GM12801 (cell line): Measurements from ENCODE around the gene CEACAM4.

Source experiments
- TF ChIP-seq, protein P1 (sequence below): IDR thresholded peaks from one replicate; pipeline ENCODE4 v1.5.1; 2011; ENCODE audit warnings: control low read depth; ENCODE audit not compliant: insufficient read length; ENCODE audit errors: extremely low read depth

CEACAM4 gene

DNA sequence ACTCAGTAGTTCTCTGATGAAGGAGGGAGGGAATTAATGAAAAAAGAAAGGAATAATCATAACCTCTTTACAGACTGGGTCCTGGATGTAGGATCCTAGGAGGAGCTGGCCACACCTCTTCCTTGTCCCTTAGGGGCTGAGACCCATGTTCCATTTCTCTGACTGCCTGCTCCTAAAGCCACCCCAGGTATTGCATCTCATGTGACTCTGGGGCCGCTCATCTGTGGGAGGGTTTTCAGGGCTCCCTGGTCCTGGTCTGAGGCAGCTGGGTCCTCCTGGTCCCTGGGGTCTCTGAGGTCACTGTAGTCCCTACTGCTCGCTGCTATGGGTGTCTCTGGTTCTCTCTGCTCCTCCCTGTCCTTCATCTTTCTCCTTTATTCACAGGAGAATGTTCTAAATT is 48.0 kb downstream of the CEACAM4 start:
- TF ChIP-seq, protein P1, sequence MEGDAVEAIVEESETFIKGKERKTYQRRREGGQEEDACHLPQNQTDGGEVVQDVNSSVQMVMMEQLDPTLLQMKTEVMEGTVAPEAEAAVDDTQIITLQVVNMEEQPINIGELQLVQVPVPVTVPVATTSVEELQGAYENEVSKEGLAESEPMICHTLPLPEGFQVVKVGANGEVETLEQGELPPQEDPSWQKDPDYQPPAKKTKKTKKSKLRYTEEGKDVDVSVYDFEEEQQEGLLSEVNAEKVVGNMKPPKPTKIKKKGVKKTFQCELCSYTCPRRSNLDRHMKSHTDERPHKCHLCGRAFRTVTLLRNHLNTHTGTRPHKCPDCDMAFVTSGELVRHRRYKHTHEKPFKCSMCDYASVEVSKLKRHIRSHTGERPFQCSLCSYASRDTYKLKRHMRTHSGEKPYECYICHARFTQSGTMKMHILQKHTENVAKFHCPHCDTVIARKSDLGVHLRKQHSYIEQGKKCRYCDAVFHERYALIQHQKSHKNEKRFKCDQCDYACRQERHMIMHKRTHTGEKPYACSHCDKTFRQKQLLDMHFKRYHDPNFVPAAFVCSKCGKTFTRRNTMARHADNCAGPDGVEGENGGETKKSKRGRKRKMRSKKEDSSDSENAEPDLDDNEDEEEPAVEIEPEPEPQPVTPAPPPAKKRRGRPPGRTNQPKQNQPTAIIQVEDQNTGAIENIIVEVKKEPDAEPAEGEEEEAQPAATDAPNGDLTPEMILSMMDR = no peak

DNA sequence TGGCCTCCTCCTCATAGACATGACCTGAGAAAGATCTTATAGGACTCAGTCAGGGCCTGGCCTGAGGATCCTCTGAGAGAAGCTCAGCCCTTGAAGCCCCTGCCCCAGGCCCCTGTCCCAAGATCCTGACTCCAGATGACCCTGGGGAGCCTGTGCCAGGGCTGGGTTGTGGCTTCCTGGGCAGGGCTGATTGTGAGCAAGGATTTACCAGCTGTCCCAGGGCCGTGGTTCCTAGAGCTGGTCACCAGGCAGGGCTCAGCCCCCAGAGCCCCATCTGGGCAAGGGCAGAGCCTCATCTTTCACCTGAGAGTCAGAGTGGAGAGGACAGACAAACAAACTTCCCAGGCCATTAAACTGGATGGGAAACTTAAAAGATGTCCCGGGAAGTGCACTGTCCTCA is 49.0 kb downstream of the CEACAM4 start:
- TF ChIP-seq, protein P1 = no peak

DNA sequence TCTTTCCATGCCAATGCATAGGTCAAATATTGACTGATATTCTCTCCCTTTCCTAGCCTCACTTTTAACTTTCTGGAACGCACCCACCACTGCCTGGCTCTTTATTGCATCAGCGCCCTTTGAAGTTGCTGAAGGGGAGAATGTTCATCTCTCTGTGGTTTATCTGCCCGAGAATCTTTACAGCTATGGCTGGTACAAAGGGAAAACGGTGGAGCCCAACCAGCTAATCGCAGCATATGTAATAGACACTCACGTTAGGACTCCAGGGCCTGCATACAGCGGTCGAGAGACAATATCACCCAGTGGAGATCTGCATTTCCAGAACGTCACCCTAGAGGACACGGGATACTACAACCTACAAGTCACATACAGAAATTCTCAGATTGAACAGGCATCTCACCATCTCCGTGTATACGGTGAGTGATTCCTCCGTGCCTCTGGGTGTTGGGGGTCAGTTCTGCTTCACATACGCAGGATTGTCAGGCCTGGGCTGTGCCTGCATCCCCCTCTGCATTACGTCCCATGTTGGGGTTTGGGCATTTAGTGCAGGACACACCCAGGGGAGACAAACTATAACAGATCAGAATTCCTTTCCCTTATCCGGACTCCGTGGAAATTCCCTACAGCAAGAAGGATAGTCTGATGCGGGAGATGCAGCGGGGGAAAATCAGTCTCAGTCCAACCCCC is 49.6 kb downstream of the CEACAM4 start:
- TF ChIP-seq, protein P1 = no peak

DNA sequence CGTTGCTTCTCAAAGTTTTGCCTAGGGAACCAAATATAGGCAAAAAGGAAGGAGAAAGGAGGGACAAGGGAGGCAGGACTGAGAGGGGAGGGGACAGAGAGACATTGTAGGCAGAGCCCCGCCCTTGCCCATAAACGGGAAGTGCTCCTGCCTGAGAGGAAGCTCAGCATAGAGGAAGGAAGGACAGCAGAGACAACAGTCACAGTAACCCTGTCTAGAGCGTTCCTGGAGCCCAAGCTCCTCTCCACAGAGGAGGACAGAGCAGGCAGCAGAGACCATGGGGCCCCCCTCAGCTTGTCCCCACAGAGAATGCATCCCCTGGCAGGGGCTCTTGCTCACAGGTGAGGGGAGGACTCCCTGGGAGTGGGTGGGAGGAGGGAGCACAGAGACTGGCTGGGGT is 50.9 kb downstream of the CEACAM4 start, which contains the start of gene CEACAM21:
CEACAM21 (plus strand) TSS at position 169 of the 400 bp plus-strand sequence; CDS start at position 278, 109 bp downstream.
- TF ChIP-seq, protein P1 = no peak

DNA sequence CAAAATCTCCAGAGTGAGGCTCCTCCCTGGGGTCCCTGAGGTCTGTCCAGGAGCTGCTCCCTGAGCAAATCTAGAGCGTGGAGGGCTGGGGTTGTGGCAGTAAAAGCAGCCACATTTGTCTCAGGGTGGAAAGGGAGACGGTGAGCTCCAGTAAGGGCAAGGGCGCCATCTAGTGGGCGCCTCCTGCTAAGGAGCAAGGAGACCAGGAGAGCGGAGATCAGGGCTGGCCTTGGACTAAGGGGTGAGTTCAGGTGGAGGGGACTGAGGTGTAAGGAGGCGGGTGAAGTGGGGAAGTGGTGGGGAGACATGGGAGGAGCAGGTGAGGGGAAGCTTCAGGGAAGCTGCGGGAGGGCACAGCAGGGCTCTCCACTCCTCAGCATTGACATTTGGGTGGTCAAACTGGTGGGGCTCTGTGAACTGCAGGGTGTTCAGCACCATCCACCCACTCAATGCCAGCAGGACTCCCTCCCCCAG is 56.2 kb downstream of the CEACAM4 start:
- TF ChIP-seq, protein P1 = peak; percentile 24

DNA sequence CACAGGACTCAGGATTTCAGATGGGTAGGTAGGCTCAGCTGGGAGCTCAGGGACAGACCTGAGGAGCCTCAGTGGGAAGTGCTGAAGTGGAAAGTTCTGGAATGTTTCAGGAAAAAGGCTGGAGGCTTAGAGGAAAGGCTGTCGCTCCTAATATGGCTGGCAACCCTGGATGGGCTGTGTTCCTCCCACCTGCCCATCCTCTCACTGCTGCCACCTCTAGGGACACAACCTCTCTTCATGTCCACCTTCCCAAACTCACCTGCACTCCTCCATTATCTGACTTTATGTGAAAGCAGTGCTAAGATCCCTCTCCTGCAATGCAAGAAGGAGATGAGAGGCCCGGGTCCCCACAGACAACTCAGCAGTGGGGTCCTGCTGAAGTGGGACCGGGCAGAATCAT is 56.7 kb downstream of the CEACAM4 start:
- TF ChIP-seq, protein P1 = no peak

DNA sequence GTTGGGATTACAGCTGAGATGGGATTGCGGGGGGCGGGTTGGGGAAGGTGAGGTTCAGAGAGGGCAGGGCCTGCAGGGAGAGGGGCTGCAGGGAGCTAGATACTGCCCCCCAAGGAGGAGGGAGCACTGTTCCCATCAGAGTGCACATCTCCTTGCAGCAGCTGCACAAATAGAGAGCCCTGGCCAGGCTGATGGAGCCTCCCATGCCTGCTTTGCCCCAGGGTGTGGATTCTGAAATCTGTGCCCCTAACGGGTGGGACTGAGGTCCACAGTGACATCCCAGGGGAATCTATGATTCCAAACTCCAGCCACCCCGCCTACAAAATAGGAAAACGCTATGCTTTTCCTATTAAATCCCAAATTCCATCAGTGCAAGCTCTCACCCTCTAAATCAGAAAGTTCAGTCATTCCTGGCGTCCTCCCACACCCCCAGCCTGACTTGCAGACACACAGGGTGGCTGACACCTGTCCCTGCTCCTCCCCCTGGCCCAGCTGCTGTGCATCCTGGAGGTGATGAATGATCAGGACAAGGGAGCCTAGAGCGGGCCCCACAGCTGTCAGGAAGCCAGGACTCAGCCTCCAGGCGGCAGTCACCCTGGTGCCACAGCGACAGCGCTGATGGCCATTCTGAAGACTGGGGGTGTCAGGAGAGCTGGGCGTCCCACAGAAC is 57.3 kb downstream of the CEACAM4 start:
- TF ChIP-seq, protein P1 = no peak
